ENCODE data around the gene CLEC4C.
"Not testable (repeated sequence)": the region's sequence is repeated elsewhere in the genome, so short reads cannot be mapped to it uniquely, and the experiment has no call there.

CLEC4C gene, protein sequence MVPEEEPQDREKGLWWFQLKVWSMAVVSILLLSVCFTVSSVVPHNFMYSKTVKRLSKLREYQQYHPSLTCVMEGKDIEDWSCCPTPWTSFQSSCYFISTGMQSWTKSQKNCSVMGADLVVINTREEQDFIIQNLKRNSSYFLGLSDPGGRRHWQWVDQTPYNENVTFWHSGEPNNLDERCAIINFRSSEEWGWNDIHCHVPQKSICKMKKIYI

DNA sequence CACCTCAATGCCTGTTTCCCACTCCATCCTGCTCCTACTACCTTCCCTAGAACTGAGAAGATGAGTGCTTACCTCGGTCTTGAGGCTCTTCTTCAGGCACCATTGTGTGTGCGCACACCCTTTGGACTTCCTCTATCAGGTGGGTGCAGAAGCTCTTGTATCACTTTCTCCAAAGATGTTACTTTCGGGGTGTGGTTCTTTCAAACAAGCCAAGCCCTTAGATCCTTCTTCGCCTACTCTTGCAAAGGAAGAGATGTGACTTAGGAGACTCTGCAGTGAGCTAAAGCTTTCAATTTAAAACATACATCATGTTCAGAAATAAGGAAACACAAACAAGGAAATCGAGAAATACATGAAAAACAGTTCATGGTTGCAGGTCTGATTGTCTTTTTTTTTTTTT, at the start of gene CLEC4C:
TSS of gene CLEC4C (minus strand) at position 130 of the 400 bp plus-strand sequence. CDS start at position 103, 27 bp downstream.
- DNase-seq: no peak

GRCh38 chr12:7793211-7793610, 46.0 kb upstream of the CLEC4C start:
- no peak for DNase-seq

- not testable (repeated sequence) for DNase-seq
These were observed 41.8 kb upstream of the CLEC4C start, which contains the start of gene NANOG for GRCh38 chr12:7788884-7789528. NANOG (plus strand) TSS chr12:7789402; CDS start chr12:7789615, 213 bp downstream.

DNA sequence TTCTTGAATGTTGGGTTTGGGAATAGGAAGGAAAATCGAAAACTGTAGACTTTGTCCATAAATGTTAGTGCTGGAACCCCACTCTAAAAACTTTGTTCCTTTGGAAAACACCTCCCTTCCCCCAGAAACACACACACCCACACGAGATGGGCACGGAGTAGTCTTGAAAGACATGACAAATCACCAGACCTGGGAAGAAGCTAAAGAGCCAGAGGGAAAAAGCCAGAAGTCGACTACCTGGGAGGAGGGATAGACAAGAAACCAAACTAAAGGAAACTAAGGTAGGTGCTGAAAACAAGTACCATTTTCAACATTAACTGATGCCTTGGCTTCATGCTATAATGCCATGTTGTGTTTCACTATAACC, 41.1 kb upstream of the CLEC4C start:
- DNase-seq: no peak

DNA sequence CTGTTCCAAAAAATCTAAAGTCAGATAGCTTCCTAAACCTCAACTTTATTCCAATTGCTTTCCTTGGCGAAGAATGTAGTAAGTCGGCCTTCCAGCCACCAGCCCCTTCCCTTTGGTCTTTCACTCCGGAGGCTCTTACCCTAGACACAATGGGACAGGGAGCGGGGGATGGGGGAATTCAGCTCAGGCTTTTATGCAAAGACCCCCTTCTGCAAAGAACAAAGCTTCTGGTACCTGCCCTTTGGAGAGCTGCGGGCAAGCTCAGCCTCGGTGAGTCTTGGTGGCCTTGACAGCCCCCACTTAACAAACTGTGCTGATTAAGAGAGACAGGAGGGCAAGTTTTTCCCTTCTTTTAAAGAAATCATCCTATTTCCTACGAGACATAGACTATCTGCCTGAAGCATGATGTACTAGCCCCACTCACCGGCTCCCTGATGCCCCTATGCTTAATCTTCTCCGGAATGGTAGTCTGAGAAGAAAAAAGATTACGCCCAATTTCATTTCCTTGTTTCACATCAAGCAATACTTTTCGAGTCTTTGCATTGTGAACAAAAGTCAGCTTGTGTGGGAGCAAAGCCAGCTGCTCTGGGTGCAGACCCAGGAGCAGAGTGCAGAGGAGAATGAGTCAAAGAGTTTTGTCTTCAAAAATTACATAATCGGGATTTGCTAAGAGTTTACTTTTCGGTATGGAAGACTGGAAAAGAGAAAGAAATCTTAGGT, 40.6 kb upstream of the CLEC4C start:
- DNase-seq: no peak

DNA sequence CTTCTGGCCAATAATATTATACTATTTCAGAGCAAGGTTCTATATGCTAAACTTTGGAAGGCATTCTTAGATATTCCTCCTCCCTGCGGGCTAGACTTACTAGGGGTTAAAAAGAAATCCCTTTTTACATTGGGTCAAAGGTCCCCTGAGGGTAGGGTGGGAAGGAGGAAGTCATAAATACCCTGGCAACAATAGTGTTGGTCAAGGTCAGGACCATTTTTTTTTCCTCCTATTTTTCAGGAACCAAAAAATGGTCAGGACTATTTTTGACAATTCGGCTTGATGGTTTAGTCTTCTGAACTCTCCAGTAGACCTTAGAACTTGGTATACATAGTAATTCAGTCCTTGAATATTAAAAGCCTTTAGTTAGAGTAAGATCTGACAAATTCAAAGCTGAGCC, 37.5 kb upstream of the CLEC4C start:
- no peak for DNase-seq

GRCh38 chr12:7783433-7783832, 36.3 kb upstream of the CLEC4C start:
- not testable (repeated sequence) for DNase-seq

DNA sequence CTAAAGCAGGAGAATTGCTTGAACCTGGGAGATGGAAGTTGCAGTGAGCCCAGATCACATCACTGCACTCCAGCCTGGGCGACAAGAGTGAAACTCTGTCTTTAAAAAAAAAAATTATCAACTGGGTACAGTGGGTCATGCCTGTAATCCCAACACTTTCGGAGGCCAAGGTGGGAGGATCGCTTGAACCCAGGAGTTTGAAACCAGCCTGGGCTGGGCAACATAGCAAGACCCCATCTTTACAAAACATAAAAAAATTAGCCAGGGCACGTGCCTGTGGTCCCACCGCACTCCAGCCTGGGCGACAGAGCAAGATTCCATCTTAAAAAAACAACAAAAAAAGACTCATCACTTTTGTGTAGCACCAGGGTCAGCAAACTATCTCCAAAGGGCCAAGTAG, 34.9 kb upstream of the CLEC4C start:
- no peak for DNase-seq

DNA sequence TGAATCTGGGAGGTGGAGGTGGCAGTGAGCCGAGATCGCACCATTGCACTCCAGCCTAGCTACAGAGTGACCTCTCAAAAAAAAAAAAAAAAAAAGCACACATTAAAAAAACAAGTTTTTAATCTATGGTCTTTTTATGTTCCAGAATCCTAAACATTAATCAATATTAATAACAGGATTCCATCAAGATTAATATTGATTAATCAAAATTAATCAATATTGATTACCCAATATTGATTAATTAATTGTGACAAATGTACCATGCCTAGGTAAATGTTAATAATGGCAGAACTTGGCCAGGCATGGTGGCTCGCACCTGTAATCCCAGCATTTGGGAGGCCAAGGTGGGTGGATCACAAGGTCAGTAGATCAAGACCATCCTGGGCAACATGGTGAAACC, 34.1 kb upstream of the CLEC4C start:
- DNase-seq: no peak

GRCh38 chr12:7769999-7770398, 22.8 kb upstream of the CLEC4C start:
- no peak for DNase-seq

- DNase-seq: no peak
These were observed 11.6 kb upstream of the CLEC4C start for GRCh38 chr12:7758766-7759140.

- DNase-seq: no peak
These were observed 9.8 kb upstream of the CLEC4C start for GRCh38 chr12:7756993-7757392.

DNA sequence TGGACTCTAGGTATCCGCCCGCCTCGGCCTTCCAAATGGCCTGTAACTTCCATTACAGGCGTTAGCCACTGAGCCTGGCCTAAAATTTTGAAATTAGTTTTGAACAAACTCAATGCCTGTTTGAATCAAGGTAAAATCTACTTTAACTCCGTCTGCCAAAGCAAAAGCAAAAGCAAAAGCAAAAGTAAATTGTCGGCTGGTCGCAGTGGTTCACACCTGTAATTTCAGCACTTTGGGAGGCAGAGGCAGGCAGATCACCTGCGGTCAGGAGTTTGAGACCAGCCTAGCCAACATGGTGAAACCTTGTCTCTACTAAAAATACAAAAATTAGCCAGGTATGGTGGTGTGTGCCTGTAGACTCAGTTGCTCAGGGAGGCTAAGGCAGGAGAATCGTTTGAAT, 8.5 kb upstream of the CLEC4C start:
- peak; percentile 43 for DNase-seq

GRCh38 chr12:7751941-7752922, 5.1 kb upstream of the CLEC4C start:
- peak; percentile 20 for DNase-seq

- no peak for DNase-seq
These were observed 4.2 kb upstream of the CLEC4C start for GRCh38 chr12:7751394-7751793.

- DNase-seq: no peak
These were observed 3.2 kb upstream of the CLEC4C start for GRCh38 chr12:7750350-7750749.

- DNase-seq: no peak
These were observed 2.3 kb upstream of the CLEC4C start for GRCh38 chr12:7749442-7749841.

- no peak for DNase-seq
These were observed 1.7 kb upstream of the CLEC4C start for GRCh38 chr12:7748852-7749251.

- no peak for DNase-seq
These were observed 14.2 kb downstream of the CLEC4C start for GRCh38 chr12:7732993-7733392.

DNA sequence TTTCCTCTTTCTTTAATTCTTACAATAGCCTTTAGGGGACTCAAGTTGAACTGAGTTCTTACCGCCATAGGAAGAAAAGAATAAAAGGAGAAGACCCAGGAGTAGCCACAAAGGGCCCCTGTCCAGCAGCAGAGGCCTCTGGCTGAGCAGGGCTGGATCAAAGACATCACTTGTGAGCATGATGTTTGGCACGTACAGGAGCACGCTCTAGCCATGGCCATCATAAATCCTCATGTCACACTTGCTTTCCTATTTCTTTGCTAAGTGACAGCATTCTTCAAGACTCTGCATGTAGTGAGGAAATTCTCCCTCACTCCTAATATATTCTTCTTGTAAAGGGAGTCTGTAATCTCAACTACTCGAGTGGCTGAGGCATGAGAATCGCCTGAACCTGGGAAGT, 15.7 kb downstream of the CLEC4C start:
- no peak for DNase-seq

GRCh38 chr12:7730984-7731383, 16.2 kb downstream of the CLEC4C start:
- not testable (repeated sequence) for DNase-seq

DNA sequence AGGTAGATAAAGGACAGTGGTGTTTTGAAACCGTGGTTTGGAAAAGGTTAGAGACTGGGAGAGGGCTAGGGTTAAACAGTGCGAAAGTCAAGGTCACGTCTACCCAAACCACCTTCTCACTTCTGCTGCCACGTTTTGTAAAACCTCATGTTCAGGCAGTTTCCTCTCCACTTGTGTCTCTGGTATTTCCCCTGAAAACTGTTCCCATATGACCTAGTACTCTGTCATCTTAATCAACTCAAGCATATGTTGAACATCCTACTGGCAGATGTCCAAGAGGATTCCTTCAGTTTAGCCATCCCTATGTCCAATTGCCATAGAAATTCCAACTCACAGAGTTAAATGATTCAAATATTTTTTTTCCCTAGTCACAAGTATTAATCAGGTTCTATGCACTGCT, 17.4 kb downstream of the CLEC4C start:
- no peak for DNase-seq

DNA sequence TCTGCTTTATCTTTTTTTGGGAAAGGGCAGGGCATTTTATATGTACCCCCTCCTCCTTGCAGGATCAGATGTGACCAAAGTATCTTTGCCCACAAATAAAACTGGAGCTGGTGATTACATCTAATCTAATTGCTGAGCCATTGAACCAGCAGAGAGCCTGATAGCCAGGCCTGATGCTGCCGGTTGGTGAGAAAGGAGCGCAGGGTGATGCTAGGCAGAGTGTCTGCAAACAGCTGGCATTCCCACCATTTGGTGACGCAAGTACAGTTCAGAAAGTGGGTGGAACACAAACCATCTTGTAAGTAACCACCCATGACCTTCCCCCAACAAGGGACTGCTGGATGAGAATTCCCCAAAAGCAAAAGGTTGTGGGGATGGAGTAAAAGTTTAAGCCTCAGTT, 23.2 kb downstream of the CLEC4C start:
- DNase-seq: no peak
